Esophagus muscularis mucosa (tissue), 4 donors: ENCODE data around the gene IFIT1B.

Source experiments
- EP300 ChIP-seq: sonication (generic); formaldehyde crosslinking; IDR thresholded peaks from one replicate; pipeline ENCODE4 v1.6.1; 2017; ENCODE audit warnings: antibody characterized with exemption
- POLR2AphosphoS5 ChIP-seq, 2 donors: sonication (generic); formaldehyde crosslinking; IDR thresholded peaks; one replicate each; pipeline ENCODE4 v1.6.1; 2017; ENCODE audit warnings: antibody characterized with exemption in 2 of 2
- TF ChIP-seq, protein P1 (sequence below), 3 experiments: fragments of 200-600 bp in 2 of 3; fragments of 450-650 bp in 1 of 3; sonication (generic) in 2 of 3; IDR thresholded peaks; one replicate each; pipeline ENCODE4 v1.5.1; 2017 to 2019; ENCODE audit warnings: antibody characterized with exemption in 3 of 3, mild to moderate bottlenecking in 2 of 3, moderate library complexity in 1 of 3

DNA sequence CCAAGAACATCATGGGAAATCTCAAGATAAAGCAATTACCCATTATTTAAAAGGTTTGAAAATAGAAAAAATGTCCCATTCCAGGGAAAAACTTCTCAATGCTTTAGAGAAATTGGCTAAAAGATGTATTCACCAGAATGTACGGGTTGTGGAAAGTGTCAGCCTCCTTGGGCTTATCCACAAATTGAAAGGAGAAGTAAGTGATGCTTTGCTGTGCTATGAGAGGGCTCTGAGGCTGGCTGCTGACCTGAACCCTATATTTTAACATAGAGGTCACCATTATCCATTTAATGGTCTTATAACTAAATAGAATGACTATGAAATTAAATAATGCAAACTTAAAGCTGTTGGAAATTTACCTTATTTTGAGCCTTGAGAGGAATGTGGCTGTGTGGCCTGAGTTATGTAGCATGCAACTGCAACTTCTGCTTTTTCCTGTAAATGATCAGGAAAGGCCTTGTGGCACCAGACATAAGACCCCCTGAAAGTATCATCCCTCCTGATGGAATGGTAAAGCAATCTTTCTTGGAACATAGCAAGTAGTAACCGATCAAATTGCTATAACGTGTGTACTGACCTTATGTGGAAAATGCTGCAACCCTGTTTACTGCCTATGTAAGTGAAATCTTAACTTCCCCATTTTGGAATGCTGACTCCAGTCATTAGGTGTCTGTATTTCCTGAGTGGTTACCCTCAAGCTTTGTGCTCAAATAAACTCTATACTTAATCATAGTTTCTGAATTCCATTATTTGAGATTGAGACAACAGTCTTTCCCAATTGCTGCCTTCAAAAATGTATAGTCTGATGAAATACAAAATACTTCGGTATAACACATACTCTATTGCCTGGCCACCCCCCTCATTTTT lies 6.9 kb downstream of the IFIT1B start:
- TF ChIP-seq, protein P1, sequence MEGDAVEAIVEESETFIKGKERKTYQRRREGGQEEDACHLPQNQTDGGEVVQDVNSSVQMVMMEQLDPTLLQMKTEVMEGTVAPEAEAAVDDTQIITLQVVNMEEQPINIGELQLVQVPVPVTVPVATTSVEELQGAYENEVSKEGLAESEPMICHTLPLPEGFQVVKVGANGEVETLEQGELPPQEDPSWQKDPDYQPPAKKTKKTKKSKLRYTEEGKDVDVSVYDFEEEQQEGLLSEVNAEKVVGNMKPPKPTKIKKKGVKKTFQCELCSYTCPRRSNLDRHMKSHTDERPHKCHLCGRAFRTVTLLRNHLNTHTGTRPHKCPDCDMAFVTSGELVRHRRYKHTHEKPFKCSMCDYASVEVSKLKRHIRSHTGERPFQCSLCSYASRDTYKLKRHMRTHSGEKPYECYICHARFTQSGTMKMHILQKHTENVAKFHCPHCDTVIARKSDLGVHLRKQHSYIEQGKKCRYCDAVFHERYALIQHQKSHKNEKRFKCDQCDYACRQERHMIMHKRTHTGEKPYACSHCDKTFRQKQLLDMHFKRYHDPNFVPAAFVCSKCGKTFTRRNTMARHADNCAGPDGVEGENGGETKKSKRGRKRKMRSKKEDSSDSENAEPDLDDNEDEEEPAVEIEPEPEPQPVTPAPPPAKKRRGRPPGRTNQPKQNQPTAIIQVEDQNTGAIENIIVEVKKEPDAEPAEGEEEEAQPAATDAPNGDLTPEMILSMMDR (IDR thresholded peaks at IDR 0.05): no peak
- TF ChIP-seq POLR2AphosphoS5 (IDR thresholded peaks at IDR 0.05) (no peak), EP300 (no peak)
